ENCODE results near the gene ACADS. TPM values are rescaled to one million over a fixed set of nuclear protein-coding genes. Genes with fewer than 3 reads are reported as not detected.

The ACADS gene
- total RNA-seq, 1 experiment from 2014 or later: 11.0 TPM

DNA sequence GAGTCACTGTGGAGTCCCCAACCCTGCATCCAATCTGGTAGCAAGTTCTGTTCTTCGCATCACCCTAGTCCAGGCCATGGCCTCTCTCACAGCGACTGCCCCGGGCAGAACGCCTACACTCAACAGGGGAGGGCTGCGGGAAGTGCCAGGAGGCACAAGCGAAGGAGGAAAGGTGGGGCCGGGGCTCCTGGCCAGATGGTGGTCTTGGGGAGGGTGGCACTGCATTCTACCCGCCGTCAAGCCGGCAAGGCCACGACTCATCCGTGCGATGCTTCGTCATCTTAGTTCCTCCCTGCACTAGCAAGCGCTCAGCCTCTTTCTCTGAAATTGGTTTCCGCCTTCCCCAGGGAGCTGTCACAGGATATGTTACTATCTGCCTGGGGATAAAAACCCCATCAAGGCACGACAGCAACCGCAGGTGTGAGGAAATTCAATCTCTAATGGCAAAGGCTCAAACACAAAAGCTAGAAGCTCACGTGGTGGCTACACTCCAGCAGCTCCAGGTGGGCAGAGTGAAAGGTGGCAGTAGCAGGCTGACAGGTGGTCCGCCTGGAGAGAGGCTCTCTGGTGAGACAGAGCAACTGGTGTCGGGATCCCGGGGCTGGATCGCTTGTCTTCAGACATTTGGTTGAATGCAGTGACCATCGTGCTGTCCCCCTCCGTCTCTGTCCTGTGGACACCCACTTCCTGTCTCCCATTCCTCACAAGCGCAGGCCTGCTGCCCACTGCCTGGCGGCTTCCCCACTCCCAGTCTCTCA, 34.1 kb downstream of the ACADS start:
- H3K9me3 Mint-ChIP-seq: peaks cover 9% of the 10 kb centered on the region
- CTCF ChIA-PET: interaction anchor here (0.6 to 1.0 kb wide), 4 partner anchors 111 to 212 kb away, joined by 3 to 5 read pairs (median 3); no protein-coding TSS in a partner anchor
- ATAC-seq (peak; percentile 38), DNase-seq (ENCODE audit: low spot score) (no peak)
- H3K4me3 Mint-ChIP-seq: no peak overlapping the region
- H3K27me3 Mint-ChIP-seq (ENCODE audit: low read depth): no peaks in the 10 kb centered on the region
- POLR2A ChIA-PET: no interaction called here
- peak overlapping the region; percentile 60; the same call in 1 of the 2 replicates for H3K27ac Mint-ChIP-seq
- peaks cover 9% of the 10 kb centered on the region for H3K36me3 Mint-ChIP-seq
- H3K4me1 Mint-ChIP-seq: peaks cover 18% of the 10 kb centered on the region
- TF ChIP-seq, protein P1, sequence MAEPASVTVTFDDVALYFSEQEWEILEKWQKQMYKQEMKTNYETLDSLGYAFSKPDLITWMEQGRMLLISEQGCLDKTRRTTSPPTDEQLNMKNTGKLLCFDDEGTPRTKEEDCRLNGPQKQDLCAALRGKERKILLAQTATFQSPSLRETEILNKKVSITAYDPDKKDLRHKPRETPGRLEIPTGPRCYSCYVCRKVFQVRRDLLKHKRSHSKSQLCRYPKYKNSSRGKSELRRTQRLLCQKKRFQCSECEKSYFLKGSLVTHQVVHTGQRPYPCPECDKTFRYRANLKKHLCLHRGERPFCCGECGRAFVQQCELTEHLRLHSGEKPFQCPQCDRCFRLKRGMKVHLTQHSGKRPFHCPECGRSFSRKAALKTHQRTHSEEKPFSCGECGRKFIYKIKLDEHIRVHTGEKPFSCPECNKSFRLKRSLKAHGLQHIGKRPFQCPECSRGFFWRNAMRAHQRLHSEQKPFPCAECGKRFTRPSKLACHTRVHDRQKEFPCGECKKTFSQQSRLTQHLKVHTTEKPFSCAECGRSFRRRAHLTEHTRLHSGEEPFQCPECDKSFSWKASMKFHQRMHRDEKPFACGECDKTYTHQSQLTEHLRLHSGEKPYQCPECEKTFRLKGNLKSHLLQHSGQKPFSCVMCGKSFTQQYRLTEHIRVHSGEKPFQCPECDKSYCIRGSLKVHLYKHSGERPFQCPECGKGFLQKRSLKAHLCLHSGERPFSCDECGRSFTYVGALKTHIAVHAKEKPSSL (CRISPR knock-in tag; conservative IDR thresholded peaks at IDR 0.05): no peak
- TF ChIP-seq ZNF263 (CRISPR knock-in tag; IDR thresholded peaks at IDR 0.05; ENCODE audit: low read depth) (no peak), TEAD4 (CRISPR knock-in tag; IDR thresholded peaks at IDR 0.05) (no peak), ZNF219 (CRISPR knock-in tag; IDR thresholded peaks at IDR 0.05; ENCODE audit: borderline replicate concordance) (no peak)
- TF ChIP-seq, protein P2, sequence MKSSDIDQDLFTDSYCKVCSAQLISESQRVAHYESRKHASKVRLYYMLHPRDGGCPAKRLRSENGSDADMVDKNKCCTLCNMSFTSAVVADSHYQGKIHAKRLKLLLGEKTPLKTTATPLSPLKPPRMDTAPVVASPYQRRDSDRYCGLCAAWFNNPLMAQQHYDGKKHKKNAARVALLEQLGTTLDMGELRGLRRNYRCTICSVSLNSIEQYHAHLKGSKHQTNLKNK (CRISPR knock-in tag; IDR thresholded peaks at IDR 0.05): no peak

GRCh38 chr12:120760349-120761254, 35.0 kb downstream of the ACADS start:
- Mint-ChIP-seq H3K27me3 (ENCODE audit: low read depth) (no peaks in the 10 kb centered on the region), H3K27ac (peak overlapping the region; percentile 60), H3K4me3 (no peak overlapping the region)

GRCh38 chr12:120761519-120761934, 35.9 kb downstream of the ACADS start:
- POLR2A ChIA-PET: no interaction called here
- H3K27ac Mint-ChIP-seq: 0 out of 2 replicates have a peak overlapping the region, but pooled peaks have one; percentile 86
- ATAC-seq (no peak), DNase-seq (ENCODE audit: low spot score) (no peak)
- peaks cover 17% of the 10 kb centered on the region for H3K36me3 Mint-ChIP-seq
- H3K4me1 Mint-ChIP-seq: peaks cover 18% of the 10 kb centered on the region
- TF ChIP-seq ZNF232 (CRISPR knock-in tag; IDR thresholded peaks at IDR 0.05): no peak
- TF ChIP-seq, protein P3, sequence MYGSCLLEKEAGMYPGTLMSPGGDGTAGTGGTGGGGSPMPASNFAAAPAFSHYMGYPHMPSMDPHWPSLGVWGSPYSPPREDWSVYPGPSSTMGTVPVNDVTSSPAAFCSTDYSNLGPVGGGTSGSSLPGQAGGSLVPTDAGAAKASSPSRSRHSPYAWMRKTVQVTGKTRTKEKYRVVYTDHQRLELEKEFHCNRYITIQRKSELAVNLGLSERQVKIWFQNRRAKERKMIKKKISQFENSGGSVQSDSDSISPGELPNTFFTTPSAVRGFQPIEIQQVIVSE (CRISPR knock-in tag; IDR thresholded peaks at IDR 0.05; ENCODE audit: borderline replicate concordance): no peak
- TF ChIP-seq, protein P4, sequence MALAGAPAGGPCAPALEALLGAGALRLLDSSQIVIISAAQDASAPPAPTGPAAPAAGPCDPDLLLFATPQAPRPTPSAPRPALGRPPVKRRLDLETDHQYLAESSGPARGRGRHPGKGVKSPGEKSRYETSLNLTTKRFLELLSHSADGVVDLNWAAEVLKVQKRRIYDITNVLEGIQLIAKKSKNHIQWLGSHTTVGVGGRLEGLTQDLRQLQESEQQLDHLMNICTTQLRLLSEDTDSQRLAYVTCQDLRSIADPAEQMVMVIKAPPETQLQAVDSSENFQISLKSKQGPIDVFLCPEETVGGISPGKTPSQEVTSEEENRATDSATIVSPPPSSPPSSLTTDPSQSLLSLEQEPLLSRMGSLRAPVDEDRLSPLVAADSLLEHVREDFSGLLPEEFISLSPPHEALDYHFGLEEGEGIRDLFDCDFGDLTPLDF (CRISPR knock-in tag; IDR thresholded peaks at IDR 0.05): no peak
- TF ChIP-seq, protein P5, sequence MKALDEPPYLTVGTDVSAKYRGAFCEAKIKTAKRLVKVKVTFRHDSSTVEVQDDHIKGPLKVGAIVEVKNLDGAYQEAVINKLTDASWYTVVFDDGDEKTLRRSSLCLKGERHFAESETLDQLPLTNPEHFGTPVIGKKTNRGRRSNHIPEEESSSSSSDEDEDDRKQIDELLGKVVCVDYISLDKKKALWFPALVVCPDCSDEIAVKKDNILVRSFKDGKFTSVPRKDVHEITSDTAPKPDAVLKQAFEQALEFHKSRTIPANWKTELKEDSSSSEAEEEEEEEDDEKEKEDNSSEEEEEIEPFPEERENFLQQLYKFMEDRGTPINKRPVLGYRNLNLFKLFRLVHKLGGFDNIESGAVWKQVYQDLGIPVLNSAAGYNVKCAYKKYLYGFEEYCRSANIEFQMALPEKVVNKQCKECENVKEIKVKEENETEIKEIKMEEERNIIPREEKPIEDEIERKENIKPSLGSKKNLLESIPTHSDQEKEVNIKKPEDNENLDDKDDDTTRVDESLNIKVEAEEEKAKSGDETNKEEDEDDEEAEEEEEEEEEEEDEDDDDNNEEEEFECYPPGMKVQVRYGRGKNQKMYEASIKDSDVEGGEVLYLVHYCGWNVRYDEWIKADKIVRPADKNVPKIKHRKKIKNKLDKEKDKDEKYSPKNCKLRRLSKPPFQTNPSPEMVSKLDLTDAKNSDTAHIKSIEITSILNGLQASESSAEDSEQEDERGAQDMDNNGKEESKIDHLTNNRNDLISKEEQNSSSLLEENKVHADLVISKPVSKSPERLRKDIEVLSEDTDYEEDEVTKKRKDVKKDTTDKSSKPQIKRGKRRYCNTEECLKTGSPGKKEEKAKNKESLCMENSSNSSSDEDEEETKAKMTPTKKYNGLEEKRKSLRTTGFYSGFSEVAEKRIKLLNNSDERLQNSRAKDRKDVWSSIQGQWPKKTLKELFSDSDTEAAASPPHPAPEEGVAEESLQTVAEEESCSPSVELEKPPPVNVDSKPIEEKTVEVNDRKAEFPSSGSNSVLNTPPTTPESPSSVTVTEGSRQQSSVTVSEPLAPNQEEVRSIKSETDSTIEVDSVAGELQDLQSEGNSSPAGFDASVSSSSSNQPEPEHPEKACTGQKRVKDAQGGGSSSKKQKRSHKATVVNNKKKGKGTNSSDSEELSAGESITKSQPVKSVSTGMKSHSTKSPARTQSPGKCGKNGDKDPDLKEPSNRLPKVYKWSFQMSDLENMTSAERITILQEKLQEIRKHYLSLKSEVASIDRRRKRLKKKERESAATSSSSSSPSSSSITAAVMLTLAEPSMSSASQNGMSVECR (CRISPR knock-in tag; IDR thresholded peaks at IDR 0.05; ENCODE audit: borderline replicate concordance): no peak
- no peak for TF ChIP-seq EMX1 (CRISPR knock-in tag; IDR thresholded peaks at IDR 0.05)
- H3K27me3 Mint-ChIP-seq (ENCODE audit: low read depth): no peaks in the 10 kb centered on the region
- H3K9me3 Mint-ChIP-seq: no peaks in the 10 kb centered on the region
- H3K4me3 Mint-ChIP-seq: no peak overlapping the region
- CTCF ChIA-PET: no interaction called here

More at GRCh38 chr12:120760349-120761254, 35.0 kb downstream of the ACADS start:
- peaks cover 10% of the 10 kb centered on the region for H3K36me3 Mint-ChIP-seq
- ChIA-PET POLR2A (no interaction called here), CTCF (interaction anchor here (0.9 kb wide), 1 partner anchor 211 kb away, joined by 5 read pairs; no protein-coding TSS in a partner anchor)
- DNase-seq (ENCODE audit: low spot score) (no peak), ATAC-seq (no peak)
- peaks cover 18% of the 10 kb centered on the region for H3K4me1 Mint-ChIP-seq
- TF ChIP-seq ZNF317 (CRISPR knock-in tag; IDR thresholded peaks at IDR 0.05; ENCODE audit: borderline replicate concordance, low read depth) (no peak), TEAD1 (CRISPR knock-in tag; IDR thresholded peaks at IDR 0.05) (no peak), OVOL2 (CRISPR knock-in tag; IDR thresholded peaks at IDR 0.05; ENCODE audit: borderline replicate concordance) (no peak), JAZF1 (CRISPR knock-in tag; IDR thresholded peaks at IDR 0.05) (no peak), ZNF423 (CRISPR knock-in tag; IDR thresholded peaks at IDR 0.05) (no peak), ZNF232 (CRISPR knock-in tag; IDR thresholded peaks at IDR 0.05) (no peak), ZNF671 (CRISPR knock-in tag; IDR thresholded peaks at IDR 0.05) (no peak), ZNF219 (CRISPR knock-in tag; IDR thresholded peaks at IDR 0.05; ENCODE audit: borderline replicate concordance) (no peak)
- TF ChIP-seq, protein P6, sequence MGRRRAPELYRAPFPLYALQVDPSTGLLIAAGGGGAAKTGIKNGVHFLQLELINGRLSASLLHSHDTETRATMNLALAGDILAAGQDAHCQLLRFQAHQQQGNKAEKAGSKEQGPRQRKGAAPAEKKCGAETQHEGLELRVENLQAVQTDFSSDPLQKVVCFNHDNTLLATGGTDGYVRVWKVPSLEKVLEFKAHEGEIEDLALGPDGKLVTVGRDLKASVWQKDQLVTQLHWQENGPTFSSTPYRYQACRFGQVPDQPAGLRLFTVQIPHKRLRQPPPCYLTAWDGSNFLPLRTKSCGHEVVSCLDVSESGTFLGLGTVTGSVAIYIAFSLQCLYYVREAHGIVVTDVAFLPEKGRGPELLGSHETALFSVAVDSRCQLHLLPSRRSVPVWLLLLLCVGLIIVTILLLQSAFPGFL (CRISPR knock-in tag; IDR thresholded peaks at IDR 0.05; ENCODE audit: borderline replicate concordance): no peak
- H3K9me3 Mint-ChIP-seq: peaks cover under 1% of the 10 kb centered on the region; the same call in 1 of the 2 replicates

Data from WTC11 (cell line).